Right renal cortex interstitium (tissue), 3 donors: ENCODE data around the gene TEX26. TPM values are rescaled to one million over a fixed set of nuclear protein-coding genes. Genes with fewer than 3 reads are reported as not detected.

Experiments
- DNase-seq, 3 donors: peaks; one replicate each; pipeline ENCODE4 v3.0.0-alpha.2; 2013; ENCODE audit warnings: low read depth in 3 of 3, low spot score in 2 of 3
- polyA plus RNA-seq, 3 donors: library from polyadenylated mRNA; unstranded; fragments of 120-200 nt; gene quantifications; one replicate each; pipeline ENCODE4 v1.2.1, GENCODE V29; 2013; ENCODE audit not compliant: insufficient read length in 3 of 3

Gene TEX26
- polyA plus RNA-seq, 3 donors, result 1.2 to 3.4 (median 2.5) TPM

- no peak for DNase-seq
Measured at GRCh38 chr13:31011193-31011860, 78.9 kb downstream of the TEX26 start.

GRCh38 chr13:31011901-31012654 is 79.6 kb downstream of the TEX26 start:
- no peak for DNase-seq

GRCh38 chr13:31012655-31013024 is 80.2 kb downstream of the TEX26 start:
- DNase-seq, result no peak

GRCh38 chr13:31014456-31014855 is 82.0 kb downstream of the TEX26 start:
- DNase-seq, result no peak

GRCh38 chr13:31015199-31015598 is 82.7 kb downstream of the TEX26 start:
- no peak for DNase-seq

- no peak for DNase-seq
Measured at GRCh38 chr13:31016342-31017325, 84.2 kb downstream of the TEX26 start.

GRCh38 chr13:31018511-31018910 is 86.1 kb downstream of the TEX26 start:
- DNase-seq, result no peak

- no peak for DNase-seq
Measured at GRCh38 chr13:31020996-31021395, 88.5 kb downstream of the TEX26 start.

GRCh38 chr13:31022288-31022895 is 89.9 kb downstream of the TEX26 start:
- no peak for DNase-seq

- DNase-seq, result no peak
Measured at GRCh38 chr13:31022928-31023530, 90.6 kb downstream of the TEX26 start.

Other genes with a start within 250 kb of the TEX26 start
- 1 to 10 TPM; 3.6 to 6.0 (median 4.8) TPM for gene ALOX5AP, start 197.1 kb upstream of the TEX26 start, polyA plus RNA-seq
- gene MEDAG, start 26.4 kb upstream of the TEX26 start, polyA plus RNA-seq, result 1 to 10 TPM in 1 of 3 donors, under 1 TPM in 2; 0.71 to 1.3 (median 0.80) TPM
- gene HSPH1, start 229.2 kb downstream of the TEX26 start, polyA plus RNA-seq, result 100 to 1,000 TPM; 141 to 161 (median 146) TPM